Astrocyte (in vitro differentiated cells and primary cell): ENCODE data around the gene SDK1. TPM values are rescaled to one million over a fixed set of nuclear protein-coding genes. Genes with fewer than 3 reads are reported as not detected.

Experiments used
- DNase-seq: peaks from one replicate; pipeline ENCODE4 v3.0.0-alpha.2; 2010; ENCODE audit warnings: low read depth
- FAIRE-seq: peaks from 2 replicates; lab custom pipeline; 2011; peaks lifted over from hg19 to GRCh38; lab: Jason Lieb, UNC
- H2AFZ ChIP-seq: 2 replicates; pipeline ENCODE4 v1.6.0; 2012; ENCODE audit warnings: low read depth, low read length, inconsistent platforms
- H3K27ac ChIP-seq: 2 replicates; pipeline ENCODE4 v1.5.1; 2011; ENCODE audit warnings: low read depth, low read length, inconsistent platforms
- H3K27me3 ChIP-seq: 2 replicates; pipeline ENCODE4 v1.6.0; 2011; ENCODE audit warnings: low read length, inconsistent platforms; ENCODE audit not compliant: insufficient read depth
- H3K36me3 ChIP-seq: 2 replicates; pipeline ENCODE4 v1.5.1; 2011; ENCODE audit warnings: low read length, inconsistent platforms; ENCODE audit not compliant: insufficient read depth
- H3K4me1 ChIP-seq: 2 replicates; pipeline ENCODE4 v1.5.1; 2011; ENCODE audit warnings: low read length, inconsistent platforms; ENCODE audit not compliant: insufficient read depth
- H3K4me2 ChIP-seq: 2 replicates; pipeline ENCODE4 v1.6.0; 2012; ENCODE audit warnings: low read length, inconsistent platforms
- H3K4me3 ChIP-seq: 2 replicates; pipeline ENCODE4 v1.5.1; 2011; ENCODE audit warnings: low read depth, mild to moderate bottlenecking, low read length, inconsistent platforms; ENCODE audit not compliant: insufficient read depth
- H3K79me2 ChIP-seq: 2 replicates; pipeline ENCODE4 v1.6.0; 2012; ENCODE audit warnings: mild to moderate bottlenecking, low read length, inconsistent platforms; ENCODE audit not compliant: insufficient read depth
- H3K9ac ChIP-seq: 2 replicates; pipeline ENCODE4 v1.6.0; 2012; ENCODE audit warnings: mild to moderate bottlenecking, low read length, inconsistent platforms
- H3K9me3 ChIP-seq: 2 replicates; pipeline ENCODE4 v1.5.1; 2012; ENCODE audit warnings: low read depth, mild to moderate bottlenecking, low read length, inconsistent platforms; ENCODE audit not compliant: insufficient read depth
- H4K20me1 ChIP-seq: 2 replicates; pipeline ENCODE4 v1.6.0; 2012; ENCODE audit warnings: low read length, inconsistent platforms; ENCODE audit not compliant: insufficient read depth
- H3K27ac Mint-ChIP-seq: one replicate; pipeline ENCODE4 v1.8.0; 2021; ENCODE audit warnings: mild to moderate bottlenecking, mixed read lengths; ENCODE audit not compliant: unreplicated experiment
- H3K27me3 Mint-ChIP-seq: one replicate; pipeline ENCODE4 v1.8.0; 2021; ENCODE audit warnings: low read depth, mixed read lengths; ENCODE audit not compliant: unreplicated experiment
- H3K36me3 Mint-ChIP-seq: one replicate; pipeline ENCODE4 v1.8.0; 2021; ENCODE audit warnings: low read depth, mixed read lengths; ENCODE audit not compliant: unreplicated experiment
- H3K4me1 Mint-ChIP-seq: one replicate; pipeline ENCODE4 v1.8.0; 2021; ENCODE audit warnings: low read depth, mixed read lengths; ENCODE audit not compliant: unreplicated experiment
- H3K4me3 Mint-ChIP-seq: one replicate; pipeline ENCODE4 v1.8.0; 2021; ENCODE audit warnings: mild to moderate bottlenecking, moderate library complexity, mixed read lengths; ENCODE audit not compliant: unreplicated experiment
- H3K9me3 Mint-ChIP-seq: one replicate; pipeline ENCODE4 v1.8.0; 2021; ENCODE audit warnings: mild to moderate bottlenecking, mixed read lengths; ENCODE audit not compliant: unreplicated experiment
- EZH2 ChIP-seq: IDR thresholded peaks from 2 replicates; pipeline ENCODE4 v1.6.1; 2012; ENCODE audit warnings: mild to moderate bottlenecking, low read length, inconsistent platforms; ENCODE audit not compliant: insufficient read depth
- total RNA-seq: library from RNA; stranded (reverse); gene quantifications from 2 replicates; pipeline ENCODE4 v1.2.1, GENCODE V29; 2021
- TF ChIP-seq, protein P1 (sequence below): IDR thresholded peaks from 2 replicates; pipeline ENCODE4 v1.5.1; 2011; ENCODE audit warnings: low read depth, mild to moderate bottlenecking, inconsistent platforms, low read length, moderate library complexity; ENCODE audit not compliant: insufficient read depth

Gene SDK1
- total RNA-seq, 1 donor from 2014 or later, result 4.2 TPM

DNA sequence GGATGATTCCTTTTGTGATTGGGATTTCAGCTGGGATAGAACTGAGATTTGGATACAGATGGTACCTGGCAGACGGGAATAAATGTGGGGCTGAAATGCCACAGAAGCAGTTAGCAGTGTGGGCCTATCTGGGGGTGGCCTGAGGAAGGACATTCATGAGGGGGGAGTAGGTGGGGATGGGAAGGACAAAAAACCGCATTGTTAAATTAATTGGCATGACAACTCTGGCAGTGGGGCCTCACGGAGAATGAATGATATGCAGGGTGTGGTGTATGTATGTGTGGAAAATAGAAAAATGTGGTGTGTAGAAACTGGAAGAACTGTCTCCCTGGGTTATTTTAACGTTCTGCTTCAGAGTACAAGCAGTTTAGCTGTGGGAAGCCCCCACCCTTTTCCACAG lies 17.8 kb downstream of the SDK1 start:
- Mint-ChIP-seq H3K4me3 (no peak overlapping the region), H3K27me3 (no peaks in the 10 kb centered on the region), H3K9me3 (peaks cover 1% of the 10 kb centered on the region), H3K27ac (no peak overlapping the region), H3K4me1 (no peaks in the 10 kb centered on the region), H3K36me3 (no peaks in the 10 kb centered on the region)
- TF ChIP-seq, protein P1, sequence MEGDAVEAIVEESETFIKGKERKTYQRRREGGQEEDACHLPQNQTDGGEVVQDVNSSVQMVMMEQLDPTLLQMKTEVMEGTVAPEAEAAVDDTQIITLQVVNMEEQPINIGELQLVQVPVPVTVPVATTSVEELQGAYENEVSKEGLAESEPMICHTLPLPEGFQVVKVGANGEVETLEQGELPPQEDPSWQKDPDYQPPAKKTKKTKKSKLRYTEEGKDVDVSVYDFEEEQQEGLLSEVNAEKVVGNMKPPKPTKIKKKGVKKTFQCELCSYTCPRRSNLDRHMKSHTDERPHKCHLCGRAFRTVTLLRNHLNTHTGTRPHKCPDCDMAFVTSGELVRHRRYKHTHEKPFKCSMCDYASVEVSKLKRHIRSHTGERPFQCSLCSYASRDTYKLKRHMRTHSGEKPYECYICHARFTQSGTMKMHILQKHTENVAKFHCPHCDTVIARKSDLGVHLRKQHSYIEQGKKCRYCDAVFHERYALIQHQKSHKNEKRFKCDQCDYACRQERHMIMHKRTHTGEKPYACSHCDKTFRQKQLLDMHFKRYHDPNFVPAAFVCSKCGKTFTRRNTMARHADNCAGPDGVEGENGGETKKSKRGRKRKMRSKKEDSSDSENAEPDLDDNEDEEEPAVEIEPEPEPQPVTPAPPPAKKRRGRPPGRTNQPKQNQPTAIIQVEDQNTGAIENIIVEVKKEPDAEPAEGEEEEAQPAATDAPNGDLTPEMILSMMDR, result no peak
- no peak for TF ChIP-seq EZH2
- H3K36me3 ChIP-seq, result no peaks in the 10 kb centered on the region
- no peaks in the 10 kb centered on the region for H3K27me3 ChIP-seq
- H3K4me3 ChIP-seq, result no peak overlapping the region
- no peak overlapping the region for H2AFZ ChIP-seq
- H3K9ac ChIP-seq, result no peak overlapping the region
- no peaks in the 10 kb centered on the region for H3K79me2 ChIP-seq
- FAIRE-seq (no peak), DNase-seq (no peak)
- no peaks in the 10 kb centered on the region for H3K9me3 ChIP-seq
- no peaks in the 10 kb centered on the region for H3K4me1 ChIP-seq
- no peaks in the 10 kb centered on the region for H4K20me1 ChIP-seq
- no peak overlapping the region for H3K4me2 ChIP-seq
- no peak overlapping the region for H3K27ac ChIP-seq

GRCh38 chr7:3321206-3321605 lies 20.2 kb downstream of the SDK1 start:
- no peaks in the 10 kb centered on the region for H3K4me1 Mint-ChIP-seq
- H3K27me3 Mint-ChIP-seq, result no peaks in the 10 kb centered on the region
- H2AFZ ChIP-seq, result no peak overlapping the region
- no peaks in the 10 kb centered on the region for H3K4me1 ChIP-seq
- no peak overlapping the region for H3K27ac ChIP-seq
- H3K9me3 Mint-ChIP-seq, result peaks cover 3% of the 10 kb centered on the region
- H3K36me3 Mint-ChIP-seq, result no peaks in the 10 kb centered on the region
- no peak overlapping the region for H3K9ac ChIP-seq
- no peaks in the 10 kb centered on the region for H4K20me1 ChIP-seq
- DNase-seq (no peak), FAIRE-seq (no peak)
- H3K4me2 ChIP-seq, result no peak overlapping the region
- no peaks in the 10 kb centered on the region for H3K9me3 ChIP-seq
- no peaks in the 10 kb centered on the region for H3K79me2 ChIP-seq
- no peak for TF ChIP-seq EZH2
- TF ChIP-seq, protein P1, result no peak
- no peaks in the 10 kb centered on the region for H3K27me3 ChIP-seq
- H3K4me3 ChIP-seq, result no peak overlapping the region
- H3K36me3 ChIP-seq, result no peaks in the 10 kb centered on the region
- H3K27ac Mint-ChIP-seq, result no peak overlapping the region
- no peak overlapping the region for H3K4me3 Mint-ChIP-seq

DNA sequence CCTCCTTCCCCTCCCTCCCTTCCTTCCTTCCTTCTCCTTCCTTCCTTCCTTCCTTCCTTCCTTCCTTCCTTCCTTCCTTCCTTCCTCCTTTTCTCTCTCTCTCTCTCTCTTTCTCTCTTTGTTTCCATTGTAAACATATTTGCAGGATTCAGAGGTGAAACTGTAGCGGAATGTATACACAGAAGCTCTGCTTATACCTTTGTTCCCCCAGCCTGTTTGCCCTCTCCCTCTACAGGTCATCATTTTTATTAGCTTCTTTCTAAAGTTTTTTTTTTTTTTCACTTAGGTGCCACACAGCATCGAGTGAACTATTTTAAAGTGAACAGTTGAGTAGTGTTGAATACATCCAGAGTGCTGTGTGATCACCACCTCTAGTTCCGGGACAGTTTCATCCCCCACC lies 20.7 kb downstream of the SDK1 start:
- DNase-seq (no peak), FAIRE-seq (no peak)
- Mint-ChIP-seq H3K4me3 (no peak overlapping the region), H3K4me1 (no peaks in the 10 kb centered on the region), H3K27ac (no peak overlapping the region), H3K9me3 (peaks cover 3% of the 10 kb centered on the region), H3K36me3 (no peaks in the 10 kb centered on the region), H3K27me3 (no peaks in the 10 kb centered on the region)
- H3K9me3 ChIP-seq, result no peaks in the 10 kb centered on the region
- H3K4me3 ChIP-seq, result no peak overlapping the region
- no peaks in the 10 kb centered on the region for H3K36me3 ChIP-seq
- H3K79me2 ChIP-seq, result no peaks in the 10 kb centered on the region
- H3K4me1 ChIP-seq, result no peaks in the 10 kb centered on the region
- H3K27ac ChIP-seq, result no peak overlapping the region
- no peak overlapping the region for H3K4me2 ChIP-seq
- no peaks in the 10 kb centered on the region for H4K20me1 ChIP-seq
- H2AFZ ChIP-seq, result no peak overlapping the region
- TF ChIP-seq, protein P1, result no peak
- no peak for TF ChIP-seq EZH2
- no peak overlapping the region for H3K9ac ChIP-seq
- H3K27me3 ChIP-seq, result no peaks in the 10 kb centered on the region
